Mucosa of stomach (tissue), 1 donor: ENCODE data around the gene UCMA.
"Not testable (repeated sequence)": the region's sequence is repeated elsewhere in the genome, so short reads cannot be mapped to it uniquely, and the experiment has no call there.

Source experiments
- H3K27me3 ChIP-seq: one replicate; pipeline ENCODE4 v1.7.0; 2013; ENCODE audit warnings: mild to moderate bottlenecking, low read length; ENCODE audit not compliant: control insufficient read depth, insufficient read depth
- H3K36me3 ChIP-seq: one replicate; pipeline ENCODE4 v1.7.0; 2013; ENCODE audit warnings: low read length; ENCODE audit not compliant: control insufficient read depth, insufficient read depth
- H3K4me1 ChIP-seq: one replicate; pipeline ENCODE4 v1.7.0; 2013; ENCODE audit warnings: mild to moderate bottlenecking, low read length; ENCODE audit not compliant: control insufficient read depth, insufficient read depth
- H3K4me3 ChIP-seq: one replicate; pipeline ENCODE4 v1.7.0; 2013; ENCODE audit warnings: low read length
- H3K9ac ChIP-seq: one replicate; pipeline ENCODE4 v1.7.0; 2013; ENCODE audit warnings: mild to moderate bottlenecking, low read length, moderate library complexity
- H3K9me3 ChIP-seq: one replicate; pipeline ENCODE4 v1.7.0; 2013; ENCODE audit warnings: mild to moderate bottlenecking, low read length, moderate library complexity; ENCODE audit not compliant: control insufficient read depth
- donor health status: Pancreatic carcinoma.

UCMA gene

DNA sequence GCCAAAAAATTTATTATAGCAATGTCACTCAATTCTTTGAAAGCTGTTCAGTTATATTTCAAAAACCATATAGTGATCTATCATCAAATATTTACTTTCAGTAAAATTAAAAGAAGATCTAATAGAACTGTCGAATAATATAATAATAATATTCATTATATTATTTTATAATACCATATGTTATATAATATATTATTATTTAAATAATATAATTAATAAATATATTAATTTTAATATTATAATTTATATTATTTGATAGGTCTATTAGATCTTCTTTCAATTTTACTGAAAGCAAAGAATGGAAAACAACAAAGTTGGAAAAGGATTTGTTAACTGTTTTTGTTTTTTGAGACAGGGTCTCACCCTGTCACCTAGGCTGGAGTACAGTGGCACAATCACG is 22.5 kb upstream of the UCMA start:
- H3K27me3 ChIP-seq = no peaks in the 10 kb centered on the region
- H3K4me1 ChIP-seq = no peaks in the 10 kb centered on the region
- H3K9me3 ChIP-seq = no peaks in the 10 kb centered on the region

GRCh38 chr10:13253726-13254125 is 19.6 kb upstream of the UCMA start:
- no peaks in the 10 kb centered on the region for H3K9me3 ChIP-seq
- no peak overlapping the region for H3K9ac ChIP-seq
- no peaks in the 10 kb centered on the region for H3K36me3 ChIP-seq
- H3K4me1 ChIP-seq = no peaks in the 10 kb centered on the region
- no peak overlapping the region for H3K4me3 ChIP-seq
- no peaks in the 10 kb centered on the region for H3K27me3 ChIP-seq

More for the DNA sequence above, 22.5 kb upstream of the UCMA start:
- Histone ChIP-seq H3K36me3 (no peaks in the 10 kb centered on the region), H3K9ac (no peak overlapping the region), H3K4me3 (no peak overlapping the region)

DNA sequence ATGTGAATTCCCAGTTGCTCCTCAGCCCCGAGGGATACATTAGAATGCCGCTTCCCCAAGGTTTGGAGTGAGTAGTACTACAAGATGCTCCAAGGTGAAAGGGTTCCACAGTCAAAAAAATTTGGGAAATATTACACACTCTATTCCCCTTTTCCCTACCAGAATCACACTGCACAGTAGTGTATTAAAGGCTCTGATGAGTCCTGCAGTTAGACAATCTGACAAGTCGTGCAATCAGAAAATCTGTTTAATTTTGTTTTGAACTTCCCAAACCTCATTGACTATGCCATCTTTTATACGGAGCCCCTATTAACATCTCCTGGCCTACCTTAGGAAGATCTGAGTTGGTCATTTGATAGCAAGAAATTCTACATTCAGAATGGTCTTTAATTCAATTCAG is 13.6 kb upstream of the UCMA start:
- Histone ChIP-seq H3K27me3 (no peaks in the 10 kb centered on the region), H3K4me1 (no peaks in the 10 kb centered on the region), H3K4me3 (no peak overlapping the region), H3K9me3 (no peaks in the 10 kb centered on the region), H3K9ac (no peak overlapping the region), H3K36me3 (no peaks in the 10 kb centered on the region)

- Histone ChIP-seq H3K9ac (no peak overlapping the region), H3K27me3 (no peaks in the 10 kb centered on the region), H3K4me1 (no peaks in the 10 kb centered on the region)
Measured at GRCh38 chr10:13247246-13247645, 13.1 kb upstream of the UCMA start.

GRCh38 chr10:13242260-13242659 is 8.1 kb upstream of the UCMA start:
- H3K36me3 ChIP-seq, H3K27me3 ChIP-seq, H3K9me3 ChIP-seq, H3K9ac ChIP-seq, H3K4me3 ChIP-seq, H3K4me1 ChIP-seq: not testable (repeated sequence)

More at GRCh38 chr10:13247246-13247645, 13.1 kb upstream of the UCMA start:
- Histone ChIP-seq H3K9me3 (no peaks in the 10 kb centered on the region), H3K4me3 (no peak overlapping the region), H3K36me3 (no peaks in the 10 kb centered on the region)

DNA sequence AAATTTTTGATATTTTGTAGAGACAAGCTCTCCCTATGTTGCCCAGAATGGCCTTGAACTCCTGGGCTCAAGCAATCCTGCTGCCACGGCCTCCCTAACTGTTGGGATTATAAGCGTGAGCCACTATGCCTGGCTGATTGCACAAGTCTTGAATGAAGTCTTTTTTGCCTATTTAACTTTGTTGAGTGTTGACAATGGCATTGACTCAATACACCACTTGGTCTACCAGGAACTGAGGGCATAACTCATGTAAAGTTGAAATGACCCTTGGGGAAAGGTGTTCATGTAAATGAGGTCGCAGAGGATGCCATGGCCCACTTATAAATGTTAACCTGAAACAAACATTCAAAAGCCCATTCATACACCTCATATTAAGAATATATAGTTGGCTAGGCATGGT is 7.4 kb upstream of the UCMA start:
- Histone ChIP-seq H3K9ac (no peak overlapping the region), H3K9me3 (no peaks in the 10 kb centered on the region), H3K27me3 (no peaks in the 10 kb centered on the region), H3K36me3 (no peaks in the 10 kb centered on the region), H3K4me1 (no peaks in the 10 kb centered on the region), H3K4me3 (no peak overlapping the region)

GRCh38 chr10:13239923-13240322 is 5.7 kb upstream of the UCMA start:
- Histone ChIP-seq H3K9me3 (no peaks in the 10 kb centered on the region), H3K27me3 (no peaks in the 10 kb centered on the region), H3K9ac (no peak overlapping the region), H3K4me1 (no peaks in the 10 kb centered on the region), H3K36me3 (no peaks in the 10 kb centered on the region), H3K4me3 (no peak overlapping the region)

DNA sequence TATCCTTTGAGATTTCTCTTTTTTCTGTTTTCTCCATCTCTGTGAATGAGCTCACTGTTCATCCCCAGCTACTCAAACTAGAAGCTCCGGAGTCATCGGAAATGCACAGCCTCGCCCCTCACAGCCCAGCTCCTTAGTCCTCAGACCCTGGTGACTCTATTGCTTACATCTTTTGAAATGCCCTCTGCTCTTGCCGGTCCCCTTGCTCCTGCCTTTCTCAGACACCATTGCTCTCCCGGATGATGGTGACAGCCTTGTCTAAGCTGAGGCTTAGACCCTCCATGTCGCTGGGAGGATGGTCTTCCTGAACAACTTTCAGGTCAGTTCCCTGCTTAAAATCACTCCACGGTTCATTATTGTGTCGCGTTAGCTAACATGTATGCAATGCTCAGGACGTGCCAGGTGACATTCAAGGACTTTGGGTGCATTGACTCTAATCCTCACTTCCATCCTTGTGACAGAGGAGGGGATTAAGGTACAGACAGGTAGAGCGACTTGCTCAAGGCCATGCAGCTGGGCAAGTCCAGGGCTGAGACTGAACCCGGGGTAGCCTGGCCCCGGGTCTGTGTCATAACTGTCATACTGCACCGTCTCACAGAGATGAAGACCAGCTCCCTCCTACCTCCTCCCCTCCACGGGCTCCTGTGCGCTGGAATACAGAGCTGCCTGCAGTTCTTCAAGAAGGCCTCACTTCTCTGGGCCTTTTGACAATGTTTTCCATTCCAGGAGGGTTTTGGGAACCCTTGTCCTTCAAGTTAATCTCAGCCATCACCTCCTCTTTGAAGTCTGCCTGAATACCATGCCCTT is 4.3 kb upstream of the UCMA start:
- Histone ChIP-seq H3K4me3 (no peak overlapping the region), H3K9me3 (no peaks in the 10 kb centered on the region), H3K9ac (no peak overlapping the region), H3K27me3 (peaks cover 7% of the 10 kb centered on the region), H3K4me1 (no peaks in the 10 kb centered on the region), H3K36me3 (no peaks in the 10 kb centered on the region)

DNA sequence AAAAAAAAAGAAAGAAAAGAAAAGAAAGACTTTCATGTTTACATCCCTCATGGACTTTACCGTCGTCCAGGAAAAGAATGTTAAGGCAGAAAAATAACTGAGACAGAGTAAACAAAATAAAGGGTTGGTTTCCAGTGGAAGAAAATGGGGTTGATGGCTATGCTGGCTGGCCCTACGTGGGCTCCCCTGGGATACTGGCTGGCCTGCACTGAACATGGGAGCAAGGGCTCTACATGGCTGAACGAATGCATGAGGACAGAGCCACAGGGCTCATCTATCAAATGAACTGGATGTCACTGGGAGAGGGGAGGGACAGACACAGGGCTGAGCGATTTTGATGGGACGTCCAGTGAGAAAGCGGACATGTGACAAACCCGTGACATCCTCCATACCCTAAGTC is 2.5 kb upstream of the UCMA start:
- H3K9me3 ChIP-seq = no peaks in the 10 kb centered on the region
- H3K36me3 ChIP-seq = no peaks in the 10 kb centered on the region
- no peak overlapping the region for H3K4me3 ChIP-seq
- H3K4me1 ChIP-seq = no peaks in the 10 kb centered on the region
- no peak overlapping the region for H3K9ac ChIP-seq
- peaks cover 7% of the 10 kb centered on the region for H3K27me3 ChIP-seq

DNA sequence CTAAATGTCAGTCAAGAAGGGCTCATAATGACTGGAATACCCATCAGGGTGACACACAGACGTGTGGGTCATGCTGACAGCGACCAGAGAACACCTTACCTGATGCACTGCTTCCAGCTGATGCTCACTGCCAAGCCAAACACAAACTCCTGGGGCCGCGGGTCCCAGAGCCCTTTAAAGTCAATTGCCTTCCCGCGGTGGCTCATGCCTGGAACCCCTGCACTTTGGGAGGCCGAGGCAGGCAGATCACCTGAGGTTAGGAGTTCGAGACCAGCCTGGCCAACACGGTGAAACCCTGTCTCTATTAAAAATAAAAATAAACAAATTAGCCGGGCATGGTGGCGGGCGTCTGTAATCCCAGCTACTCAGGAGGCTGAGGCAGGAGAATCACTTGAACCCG is 562 bp upstream of the UCMA start:
- H3K4me1 ChIP-seq, H3K9me3 ChIP-seq, H3K9ac ChIP-seq, H3K36me3 ChIP-seq, H3K4me3 ChIP-seq, H3K27me3 ChIP-seq: not testable (repeated sequence)

DNA sequence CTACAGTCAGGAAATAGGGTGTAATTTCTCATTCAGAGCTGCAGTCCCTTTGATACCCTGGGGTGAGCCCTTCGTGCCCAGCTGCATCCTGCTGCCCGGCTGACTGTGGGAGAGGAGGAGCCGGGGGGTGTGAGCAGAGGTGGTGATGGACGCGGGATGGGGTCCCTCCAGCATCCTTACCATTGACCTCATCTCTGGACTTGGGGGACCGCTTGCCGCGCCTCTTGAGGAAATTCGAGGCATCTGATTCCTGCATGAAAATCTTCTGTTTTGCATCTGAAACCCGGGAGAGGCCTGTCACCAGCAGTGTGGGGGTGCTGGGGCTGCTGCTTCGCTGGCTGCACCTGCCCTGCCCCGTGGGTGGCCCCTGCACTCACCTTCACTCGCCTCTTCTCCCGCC is 816 bp downstream of the UCMA start:
- H3K4me1 ChIP-seq = no peaks in the 10 kb centered on the region

GRCh38 chr10:13231808-13232207 is 2.4 kb downstream of the UCMA start:
- H3K4me3 ChIP-seq = no peak overlapping the region
- H3K4me1 ChIP-seq = no peaks in the 10 kb centered on the region
- H3K27me3 ChIP-seq = peaks cover 10% of the 10 kb centered on the region
- no peak overlapping the region for H3K9ac ChIP-seq
- H3K9me3 ChIP-seq = no peaks in the 10 kb centered on the region
- H3K36me3 ChIP-seq = no peaks in the 10 kb centered on the region

More for the DNA sequence above, 816 bp downstream of the UCMA start:
- H3K36me3 ChIP-seq = no peaks in the 10 kb centered on the region
- no peak overlapping the region for H3K4me3 ChIP-seq
- no peaks in the 10 kb centered on the region for H3K9me3 ChIP-seq
- H3K9ac ChIP-seq = no peak overlapping the region
- H3K27me3 ChIP-seq = peaks cover 10% of the 10 kb centered on the region

DNA sequence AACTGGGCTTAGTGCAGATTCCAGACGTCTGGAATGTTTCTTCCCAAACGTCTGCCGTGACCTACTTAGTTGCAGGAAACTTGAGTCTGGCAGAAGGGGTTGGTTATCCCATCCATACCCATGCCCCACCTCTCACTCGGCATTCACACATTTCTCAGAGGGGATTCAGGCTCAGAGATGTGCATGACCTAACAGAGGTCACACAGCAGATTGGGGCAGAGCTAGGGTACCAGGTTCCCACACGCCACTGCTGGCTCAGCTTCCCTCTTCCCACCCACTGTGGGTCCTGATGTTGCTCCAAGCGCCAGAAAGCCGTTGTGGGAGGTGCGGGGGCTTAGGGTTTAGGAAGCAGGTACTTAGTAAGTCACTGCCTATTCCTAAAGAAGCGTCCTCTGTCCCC is 3.0 kb downstream of the UCMA start:
- H3K4me1 ChIP-seq = no peaks in the 10 kb centered on the region
- H3K36me3 ChIP-seq = no peaks in the 10 kb centered on the region
- no peak overlapping the region for H3K9ac ChIP-seq
- no peaks in the 10 kb centered on the region for H3K9me3 ChIP-seq
- no peak overlapping the region for H3K4me3 ChIP-seq
- H3K27me3 ChIP-seq = peaks cover 10% of the 10 kb centered on the region
